Activated naive CD4-positive, alpha-beta T cell treated with Interleukin-2 at 50 U/mL for 16 hours (primary cell): Measurements from ENCODE around the gene CLIP2.
"Not testable (repeated sequence)": the region's sequence is repeated elsewhere in the genome, so short reads cannot be mapped to it uniquely, and the experiment has no call there.

Source experiments
- DNase-seq: peaks from one replicate; pipeline ENCODE4 v3.0.0-alpha.2; 2020

Gene CLIP2

GRCh38 chr7:74407958-74408357, 118.8 kb downstream of the CLIP2 start:
- DNase-seq = no peak

DNA sequence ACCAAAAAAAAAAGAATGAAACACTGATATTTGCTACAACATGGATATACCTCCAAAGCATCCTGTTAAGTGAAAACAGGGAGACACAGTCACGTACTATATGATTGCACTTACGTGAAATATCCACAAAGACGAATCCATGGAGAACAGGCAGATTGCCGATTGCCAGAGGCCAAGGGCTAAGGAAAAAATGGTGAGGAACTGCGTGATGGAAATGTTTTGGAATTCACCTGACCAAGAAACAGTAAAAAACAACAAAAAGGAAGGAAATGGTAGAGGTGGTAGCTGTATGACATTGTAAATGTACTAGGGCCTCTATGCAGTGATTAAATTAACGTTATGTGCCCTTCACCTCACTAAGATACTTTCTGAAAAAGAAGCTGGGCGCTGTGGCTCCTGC, 120.4 kb downstream of the CLIP2 start:
- no peak for DNase-seq

GRCh38 chr7:74410772-74411171, 121.6 kb downstream of the CLIP2 start:
- DNase-seq = no peak

DNA sequence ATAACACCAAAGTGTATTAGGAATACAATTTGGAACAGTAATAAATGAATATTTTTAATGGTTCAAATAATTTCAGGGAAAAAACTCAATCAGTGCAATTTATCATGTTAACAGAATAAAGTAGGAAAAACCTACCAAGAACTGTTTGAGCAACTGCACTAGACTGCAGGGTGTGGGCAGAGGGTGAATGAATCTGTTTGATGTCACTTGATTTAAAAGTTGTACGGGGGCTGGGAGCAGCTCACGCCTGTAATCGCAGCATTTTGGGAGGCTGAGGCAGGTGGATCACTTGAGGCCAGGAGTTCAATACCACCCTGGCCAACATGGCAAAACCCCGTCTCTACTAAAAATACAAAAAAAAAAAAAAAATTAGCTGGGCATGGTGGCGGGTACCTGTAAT, 122.4 kb downstream of the CLIP2 start:
- not testable (repeated sequence) for DNase-seq

DNA sequence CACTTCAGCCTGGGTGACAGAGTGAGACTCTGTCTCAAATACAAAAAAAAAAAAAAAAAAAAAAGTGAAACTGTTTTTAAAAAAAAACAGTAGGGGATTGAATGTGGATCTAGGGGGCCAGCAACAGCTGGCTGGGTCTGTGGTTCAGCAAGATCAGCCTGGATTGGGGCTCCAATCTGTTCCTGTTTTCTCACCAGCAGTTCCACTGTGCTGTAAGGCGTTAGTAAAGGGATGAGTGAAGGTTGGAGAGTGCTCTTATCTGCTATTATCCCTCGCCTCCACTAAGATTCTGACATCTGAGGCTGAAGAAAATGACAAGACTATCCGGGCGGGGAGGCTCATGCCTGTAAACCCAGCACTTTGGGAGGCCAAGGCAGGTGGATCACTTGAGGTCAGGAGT, 122.8 kb downstream of the CLIP2 start:
- no peak for DNase-seq

- no peak for DNase-seq
Observed at GRCh38 chr7:74412603-74413002, 123.4 kb downstream of the CLIP2 start.

DNA sequence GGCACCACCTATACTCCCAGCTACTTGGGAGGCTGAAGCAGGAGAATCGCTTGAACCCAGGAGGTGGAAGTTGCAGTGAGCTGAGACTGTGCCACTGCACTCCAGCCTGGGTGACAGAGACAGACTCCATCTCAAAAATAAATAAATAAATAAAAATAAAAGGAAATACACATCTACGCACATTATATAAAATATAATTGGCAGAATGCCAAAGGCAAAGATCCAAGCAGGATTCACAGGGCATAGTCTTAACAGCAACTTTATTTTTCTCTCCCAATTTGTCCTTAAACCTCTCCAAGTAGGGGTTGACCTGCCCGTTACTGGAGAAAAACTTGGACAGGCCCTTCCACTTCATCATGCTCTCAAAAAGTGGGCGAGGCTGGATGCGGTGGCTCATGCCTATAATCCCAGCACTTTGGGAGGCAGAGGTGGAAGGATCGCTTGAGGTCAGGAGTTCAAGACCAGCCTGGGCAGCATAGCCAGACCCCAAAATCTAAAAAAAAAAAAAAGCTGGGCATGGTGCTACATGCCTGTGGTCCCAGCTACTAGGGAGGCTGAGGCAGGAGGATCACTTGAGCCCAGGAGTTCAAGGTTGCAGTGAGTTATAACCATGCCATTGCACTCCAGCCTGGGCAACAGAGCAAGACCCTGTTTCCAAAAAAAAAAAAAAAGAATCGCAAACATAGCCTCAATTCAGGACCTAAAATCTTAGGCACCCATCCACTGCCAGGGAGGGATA, 125.6 kb downstream of the CLIP2 start:
- not testable (repeated sequence) for DNase-seq

- DNase-seq = peak; percentile 53
Observed at GRCh38 chr7:74417419-74417971, 128.3 kb downstream of the CLIP2 start.

DNA sequence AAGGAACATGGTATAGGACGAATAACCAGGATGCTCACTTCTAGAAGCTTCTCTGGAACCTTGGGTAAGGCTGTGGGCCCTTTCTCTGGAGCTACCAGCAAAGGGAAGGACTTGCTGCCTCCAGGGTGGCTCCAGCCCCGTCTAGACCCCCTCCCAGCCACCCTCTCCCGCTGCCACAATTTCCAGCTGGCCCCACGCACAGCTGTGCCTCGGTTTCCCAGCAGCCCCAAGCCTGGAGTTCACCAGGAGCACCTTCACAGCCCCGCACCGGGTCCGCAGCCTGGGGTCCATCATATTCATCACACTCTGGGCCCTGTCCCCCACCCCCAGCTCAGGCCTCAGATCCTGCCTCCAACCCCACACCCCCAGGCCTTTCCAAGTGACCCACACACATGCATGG, 128.9 kb downstream of the CLIP2 start:
- DNase-seq = no peak

DNA sequence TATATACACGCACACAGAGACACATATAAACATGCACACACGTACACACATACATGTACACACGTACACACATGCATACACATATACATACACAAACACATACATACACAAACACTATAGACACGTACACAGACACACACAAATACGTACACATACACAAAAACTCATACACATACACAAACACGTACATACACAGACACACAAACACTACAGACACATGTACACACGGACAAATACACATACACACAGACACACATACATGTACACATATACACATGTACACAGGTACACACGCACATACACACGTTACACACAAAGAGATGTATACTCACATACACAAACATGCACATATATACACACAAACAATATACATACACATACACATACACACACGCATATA, 129.3 kb downstream of the CLIP2 start:
- no peak for DNase-seq

DNA sequence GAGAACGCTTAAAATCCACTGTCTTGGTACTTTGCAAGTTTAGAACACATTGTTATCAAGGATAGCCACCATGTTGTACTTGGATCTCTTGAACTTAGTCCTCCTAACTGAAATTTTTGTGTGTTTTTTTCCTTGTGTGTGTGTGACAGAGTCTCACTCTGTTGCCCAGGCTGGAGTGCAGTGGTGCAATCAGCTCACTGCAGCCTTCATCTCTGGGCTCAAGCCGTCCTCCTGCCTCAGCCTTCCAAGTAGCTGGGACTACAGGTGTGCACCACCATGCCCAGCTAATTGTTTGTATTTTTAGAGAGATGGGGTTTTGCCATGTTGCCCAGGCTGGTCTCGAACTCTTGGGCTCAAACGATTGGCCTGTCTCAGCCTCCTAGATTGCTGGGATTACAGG, 130.0 kb downstream of the CLIP2 start:
- not testable (repeated sequence) for DNase-seq

DNA sequence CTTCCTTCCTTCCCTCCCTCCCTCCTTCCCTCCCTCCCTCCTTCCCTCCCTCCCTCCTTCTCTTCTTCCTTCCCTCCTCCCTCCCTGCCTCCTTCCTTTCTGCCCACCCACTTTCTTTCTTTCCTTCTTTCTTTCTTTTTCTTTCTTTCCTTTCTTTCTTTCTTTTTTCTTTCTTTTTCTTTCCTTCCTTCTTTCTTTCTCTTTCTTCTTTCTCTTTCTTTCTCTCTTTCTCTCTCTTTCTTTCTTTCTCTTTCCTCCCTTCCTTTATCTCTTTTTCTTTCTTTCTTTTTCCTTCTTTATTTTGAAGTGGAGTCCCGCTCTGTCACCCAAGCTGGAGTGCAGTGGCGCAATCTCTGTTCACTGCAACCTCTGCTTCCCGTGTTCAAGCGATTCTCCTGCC, 130.8 kb downstream of the CLIP2 start:
- DNase-seq = no peak

DNA sequence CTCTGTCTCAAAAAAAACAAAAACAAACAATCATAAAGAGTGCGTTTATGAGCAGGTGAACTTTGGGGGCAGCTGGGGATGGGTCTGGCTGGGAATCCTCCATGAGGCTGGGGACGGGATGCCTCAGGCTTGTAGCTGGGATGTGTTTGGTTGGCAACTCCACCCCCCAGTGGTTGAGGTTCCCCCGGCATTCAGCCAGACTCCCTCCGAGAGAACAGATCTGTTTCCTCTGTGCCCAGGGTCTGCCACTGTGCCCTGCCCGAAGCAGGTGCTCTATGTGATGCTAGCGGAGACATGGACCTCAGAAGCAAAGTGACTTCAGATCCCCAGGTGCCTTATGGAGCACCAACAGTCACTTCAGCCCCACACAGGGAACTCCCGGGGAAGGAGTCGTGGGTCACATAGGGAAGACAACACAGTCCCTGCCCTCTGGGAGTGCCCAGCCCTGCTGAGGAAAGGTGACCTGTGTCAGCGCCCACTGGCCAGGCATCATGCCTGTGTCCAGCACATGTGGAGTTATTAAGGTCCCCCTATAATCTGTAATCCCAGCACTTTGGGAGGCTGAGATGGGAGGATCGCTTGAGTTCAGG, 135.2 kb downstream of the CLIP2 start:
- DNase-seq = no peak

GRCh38 chr7:74428023-74428422, 138.8 kb downstream of the CLIP2 start:
- no peak for DNase-seq

- no peak for DNase-seq
Observed at GRCh38 chr7:74429153-74429747, 140.0 kb downstream of the CLIP2 start.

DNA sequence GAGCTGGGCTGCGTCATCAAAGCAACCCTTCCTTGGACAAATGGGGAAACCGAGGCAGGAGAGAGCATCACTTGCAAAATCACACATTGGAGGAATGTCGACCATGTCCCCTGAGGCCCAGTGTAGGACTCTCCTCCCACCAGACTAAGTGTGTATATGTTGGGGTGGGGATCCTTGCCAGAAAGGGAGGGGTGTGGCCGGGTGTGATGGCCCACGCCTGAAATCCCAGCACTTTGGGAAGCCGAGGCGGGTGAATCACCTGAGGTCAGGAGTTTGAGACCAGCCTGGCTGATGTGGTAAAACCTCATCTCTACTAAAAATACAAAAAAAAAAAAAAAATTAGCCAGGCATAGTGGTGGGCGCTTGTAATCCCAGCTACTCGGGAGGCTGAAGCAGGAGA, 141.2 kb downstream of the CLIP2 start:
- DNase-seq = not testable (repeated sequence)

- DNase-seq = no peak
Observed at GRCh38 chr7:74430961-74431466, 141.8 kb downstream of the CLIP2 start.

DNA sequence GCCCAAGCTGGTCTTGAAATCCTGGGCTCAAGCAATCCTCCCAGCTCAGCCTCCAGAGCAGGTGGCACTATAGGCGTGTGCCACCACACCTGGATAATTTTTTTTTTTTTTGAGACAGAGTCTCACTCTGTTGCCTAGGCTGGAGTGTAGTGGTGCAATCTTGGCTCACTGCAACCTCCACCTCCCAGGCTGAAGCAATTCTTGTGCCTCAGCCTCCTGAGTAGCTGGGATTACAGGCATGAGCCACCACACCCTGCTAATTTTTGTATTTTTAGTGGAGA, 148.0 kb downstream of the CLIP2 start:
- not testable (repeated sequence) for DNase-seq

DNA sequence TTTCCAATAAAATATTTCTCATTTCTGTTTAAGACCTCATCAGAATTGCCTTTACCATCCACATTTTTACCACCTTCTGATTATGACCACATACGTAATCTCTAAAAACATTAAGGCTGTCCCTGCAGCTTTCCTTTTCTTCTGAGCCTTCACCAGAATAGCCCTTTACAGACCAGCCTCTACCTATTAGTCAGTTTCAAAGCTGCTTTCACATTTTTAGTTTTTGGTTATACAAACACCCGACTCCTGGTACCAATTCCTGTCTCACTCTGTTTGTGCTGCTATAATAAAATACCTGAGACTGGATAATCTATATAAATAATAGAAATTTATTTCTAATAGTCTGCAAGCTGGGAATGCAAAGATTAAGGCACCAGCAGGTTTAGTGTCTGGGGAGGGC, 149.1 kb downstream of the CLIP2 start:
- no peak for DNase-seq

- DNase-seq = no peak
Observed at GRCh38 chr7:74439541-74439940, 150.3 kb downstream of the CLIP2 start.

DNA sequence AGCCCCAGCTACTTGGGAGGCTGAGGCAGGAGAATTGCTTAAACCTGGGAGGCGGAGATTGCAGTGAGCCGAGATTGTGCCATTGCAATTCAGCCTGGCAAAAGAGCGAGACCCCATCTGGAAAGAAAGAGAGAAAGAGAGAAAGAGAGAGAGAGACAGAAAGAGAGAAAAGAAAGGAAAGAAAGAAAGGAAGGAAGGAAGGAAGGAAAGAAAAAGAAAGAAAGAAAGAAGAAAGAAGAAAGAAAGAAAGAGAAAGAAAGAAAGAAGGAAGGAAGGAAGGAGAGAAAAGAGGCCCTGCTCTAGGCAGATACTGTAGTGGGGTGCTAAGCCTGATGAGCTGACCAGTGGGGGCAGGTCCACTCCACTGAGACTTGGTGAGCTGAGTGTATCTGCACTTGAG, 150.9 kb downstream of the CLIP2 start:
- not testable (repeated sequence) for DNase-seq

DNA sequence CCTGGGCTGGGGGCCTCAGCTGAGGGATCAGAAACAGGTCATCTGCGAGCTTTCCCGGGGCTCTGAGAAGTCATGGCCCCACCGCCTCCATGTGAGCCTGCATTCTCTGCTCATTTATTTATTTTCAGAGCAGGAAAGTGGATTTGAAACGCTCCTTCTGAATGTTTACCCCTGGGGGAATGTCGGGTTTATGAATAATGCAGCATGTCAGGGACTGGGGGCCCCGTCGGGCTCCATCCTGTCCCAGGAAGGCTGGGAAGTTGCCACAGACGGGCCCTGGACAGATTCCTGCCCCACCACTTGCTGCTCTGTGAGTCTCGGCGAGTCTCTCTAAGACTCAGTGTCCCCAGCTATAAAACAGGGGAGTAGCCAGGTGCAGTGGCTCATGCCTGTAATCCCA, 152.6 kb downstream of the CLIP2 start:
- DNase-seq = no peak

- no peak for DNase-seq
Observed at GRCh38 chr7:74443543-74444247, 154.5 kb downstream of the CLIP2 start.

DNA sequence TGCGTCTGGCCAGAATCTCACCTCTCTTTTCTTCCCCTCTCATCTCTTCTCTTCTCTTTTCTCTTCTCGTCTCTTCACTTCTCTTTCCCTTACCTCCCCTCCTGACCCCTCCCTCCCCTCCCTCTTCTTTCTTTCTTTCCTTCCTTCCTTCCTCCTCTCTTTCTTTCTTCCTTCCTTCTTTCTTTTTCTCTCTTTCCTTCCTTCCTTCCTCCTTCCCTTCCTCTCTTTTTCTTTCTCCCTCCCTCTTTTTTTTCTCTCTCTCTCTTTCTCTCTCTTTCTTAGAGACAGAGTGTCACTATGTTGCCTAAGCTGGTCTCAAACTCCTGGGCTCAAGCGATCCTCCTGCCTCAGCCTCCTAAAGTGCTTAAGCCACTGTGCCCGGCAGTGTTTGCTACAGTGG, 159.9 kb downstream of the CLIP2 start:
- no peak for DNase-seq
